Panc1 (cell line): ENCODE results near the gene SLC38A5. TPM values are rescaled to one million over a fixed set of nuclear protein-coding genes. Genes with fewer than 3 reads are reported as not detected.

Experiments
- ATAC-seq: fragments of 200-7000 bp; cut with Tn5 transposase; 2 replicates; pipeline ENCODE4 v1.9.1; 2020; ENCODE audit warnings: mild to moderate bottlenecking, moderate library complexity
- BruUV-seq: library from RNA; stranded (reverse); fragments of 400-500 nt; replicated peaks from 2 replicates; lab custom pipeline; 2021; lab: Mats Ljungman, UMichigan
- CTCF ChIA-PET: fragments of 300-600 bp; sonication (Branson Sonifier 250); formaldehyde crosslinking; loops from one replicate; lab custom pipeline; 2022; ENCODE audit warnings: antibody characterized with exemption; lab: Charles Lee
- POLR2A ChIA-PET: fragments of 300-600 bp; sonication (Branson Sonifier 250); formaldehyde crosslinking; loops from one replicate; lab custom pipeline; 2022; ENCODE audit warnings: antibody characterized with exemption; lab: Charles Lee
- DNase-seq: peaks from one replicate; pipeline ENCODE4 v3.0.0-alpha.2; 2010; ENCODE audit warnings: low read depth, low spot score
- H3K27ac ChIP-seq: 2 replicates; pipeline ENCODE4 v1.5.1; 2011; ENCODE audit warnings: mild to moderate bottlenecking, low read length, inconsistent platforms
- H3K27me3 ChIP-seq: fragments of 200-500 bp; sonication (Bioruptor generic); 2 replicates; pipeline ENCODE4 v1.6.0; 2014; ENCODE audit warnings: low read length, inconsistent platforms; ENCODE audit not compliant: control insufficient read depth, insufficient read depth
- H3K36me3 ChIP-seq: fragments of 200-500 bp; sonication (Bioruptor generic); 2 replicates; pipeline ENCODE4 v1.5.1; 2014; ENCODE audit warnings: inconsistent platforms, mild to moderate bottlenecking, low read length, moderate library complexity; ENCODE audit not compliant: control insufficient read depth, insufficient read depth
- H3K4me1 ChIP-seq: 2 replicates; pipeline ENCODE4 v1.5.1; 2011; ENCODE audit warnings: inconsistent platforms, mild to moderate bottlenecking, low read length, moderate library complexity; ENCODE audit not compliant: control insufficient read depth, insufficient read depth
- H3K4me3 ChIP-seq, 2 experiments: 2 replicates each; pipeline ENCODE4 v1.5.1; 2011 to 2012; ENCODE audit warnings: low read depth in 2 of 2, low read length in 2 of 2, mild to moderate bottlenecking in 2 of 2, inconsistent platforms in 1 of 2, moderate library complexity in 1 of 2
- H3K9me3 ChIP-seq: fragments of 200-500 bp; sonication (Bioruptor generic); 2 replicates; pipeline ENCODE4 v1.5.1; 2014; ENCODE audit warnings: low read depth, mild to moderate bottlenecking, inconsistent platforms, low read length, moderate library complexity; ENCODE audit not compliant: control insufficient read depth, insufficient read depth
- POLR2AphosphoS5 ChIP-seq: IDR thresholded peaks from 2 replicates; pipeline ENCODE4 v1.6.1; 2012; ENCODE audit warnings: mild to moderate bottlenecking, low read depth, low read length, moderate library complexity
- SIN3A ChIP-seq: IDR thresholded peaks from 2 replicates; pipeline ENCODE4 v1.6.1; 2012; ENCODE audit warnings: low read depth, mild to moderate bottlenecking, low read length, moderate library complexity, borderline replicate concordance; ENCODE audit not compliant: insufficient read depth
- TCF7L2 ChIP-seq: IDR thresholded peaks from 2 replicates; pipeline ENCODE4 v1.6.1; 2011; ENCODE audit warnings: mild to moderate bottlenecking, low read depth, low read length, inconsistent platforms
- in situ Hi-C: cut with HindIII; loops from 2 replicates; pipeline ENCODE4 v1.10.0; 2016; ENCODE audit warnings: low sequenced_read_pairs, low pct_unique_long_range_greater_than_20kb
- intact Hi-C: fragments of 100-400 bp; cut with micrococcal nuclease; formaldehyde crosslinking; loops from one replicate; pipeline ENCODE4 v1.10.0; 2022; ENCODE audit not compliant: unreplicated experiment
- total RNA-seq: library from RNA; stranded (reverse); gene quantifications from one replicate; pipeline ENCODE4 v1.2.1, GENCODE V29; 2021; ENCODE audit not compliant: unreplicated experiment
- TF ChIP-seq, protein P1 (sequence below), 2 experiments: IDR thresholded peaks; 2 replicates each; pipeline ENCODE4 v1.6.1; 2011 to 2012; ENCODE audit warnings: low read depth in 2 of 2, control low read depth in 1 of 2, low read length in 1 of 2, mild to moderate bottlenecking in 1 of 2, moderate library complexity in 1 of 2; ENCODE audit not compliant: insufficient read depth in 1 of 2
- TF ChIP-seq, protein P2 (sequence below): fragments of 450-650 bp; IDR thresholded peaks from 2 replicates; pipeline ENCODE4 v1.5.1; 2017; ENCODE audit warnings: mild to moderate bottlenecking

Gene SLC38A5
- total RNA-seq, 1 experiment from 2014 or later = 1.1 TPM

DNA sequence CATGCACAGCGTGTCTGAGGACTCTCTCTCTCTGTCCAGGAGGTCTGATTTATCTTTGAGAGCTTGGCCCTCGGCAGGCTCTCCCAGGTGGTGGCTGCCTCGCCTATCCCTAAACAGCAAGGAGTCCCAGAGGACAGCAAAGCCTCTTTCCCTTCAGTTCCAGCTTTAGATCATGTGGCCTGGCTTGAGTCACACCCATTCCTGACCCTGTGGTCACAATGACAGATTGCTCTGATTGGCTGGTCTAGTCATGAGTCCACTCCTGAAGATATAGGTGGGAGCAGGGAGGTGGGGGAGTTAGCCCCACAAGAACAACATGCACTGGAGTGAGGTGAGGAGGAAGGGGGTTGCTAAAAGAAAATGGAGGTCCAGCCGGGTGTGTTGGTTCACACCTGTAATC, 26.6 kb upstream of the SLC38A5 start:
- Histone ChIP-seq H3K4me1 (no peaks in the 10 kb centered on the region), H3K27ac (no peak overlapping the region), H3K36me3 (no peaks in the 10 kb centered on the region), H3K27me3 (no peaks in the 10 kb centered on the region), H3K4me3 (no peak overlapping the region), H3K9me3 (no peaks in the 10 kb centered on the region)
- in situ Hi-C loops (no loop called here), intact Hi-C loops (no loop called here)
- ATAC-seq (no peak), DNase-seq (no peak)
- BruUV-seq = no TSS peak
- TF ChIP-seq POLR2AphosphoS5 = no peak
- TF ChIP-seq, protein P1, sequence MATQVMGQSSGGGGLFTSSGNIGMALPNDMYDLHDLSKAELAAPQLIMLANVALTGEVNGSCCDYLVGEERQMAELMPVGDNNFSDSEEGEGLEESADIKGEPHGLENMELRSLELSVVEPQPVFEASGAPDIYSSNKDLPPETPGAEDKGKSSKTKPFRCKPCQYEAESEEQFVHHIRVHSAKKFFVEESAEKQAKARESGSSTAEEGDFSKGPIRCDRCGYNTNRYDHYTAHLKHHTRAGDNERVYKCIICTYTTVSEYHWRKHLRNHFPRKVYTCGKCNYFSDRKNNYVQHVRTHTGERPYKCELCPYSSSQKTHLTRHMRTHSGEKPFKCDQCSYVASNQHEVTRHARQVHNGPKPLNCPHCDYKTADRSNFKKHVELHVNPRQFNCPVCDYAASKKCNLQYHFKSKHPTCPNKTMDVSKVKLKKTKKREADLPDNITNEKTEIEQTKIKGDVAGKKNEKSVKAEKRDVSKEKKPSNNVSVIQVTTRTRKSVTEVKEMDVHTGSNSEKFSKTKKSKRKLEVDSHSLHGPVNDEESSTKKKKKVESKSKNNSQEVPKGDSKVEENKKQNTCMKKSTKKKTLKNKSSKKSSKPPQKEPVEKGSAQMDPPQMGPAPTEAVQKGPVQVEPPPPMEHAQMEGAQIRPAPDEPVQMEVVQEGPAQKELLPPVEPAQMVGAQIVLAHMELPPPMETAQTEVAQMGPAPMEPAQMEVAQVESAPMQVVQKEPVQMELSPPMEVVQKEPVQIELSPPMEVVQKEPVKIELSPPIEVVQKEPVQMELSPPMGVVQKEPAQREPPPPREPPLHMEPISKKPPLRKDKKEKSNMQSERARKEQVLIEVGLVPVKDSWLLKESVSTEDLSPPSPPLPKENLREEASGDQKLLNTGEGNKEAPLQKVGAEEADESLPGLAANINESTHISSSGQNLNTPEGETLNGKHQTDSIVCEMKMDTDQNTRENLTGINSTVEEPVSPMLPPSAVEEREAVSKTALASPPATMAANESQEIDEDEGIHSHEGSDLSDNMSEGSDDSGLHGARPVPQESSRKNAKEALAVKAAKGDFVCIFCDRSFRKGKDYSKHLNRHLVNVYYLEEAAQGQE (IDR thresholded peaks at IDR 0.05; ENCODE audit: insufficient read depth in 1 of 2, low read depth in 2 of 2, low read length in 1 of 2) = no peak
- TF ChIP-seq SIN3A = no peak
- TF ChIP-seq, protein P2, sequence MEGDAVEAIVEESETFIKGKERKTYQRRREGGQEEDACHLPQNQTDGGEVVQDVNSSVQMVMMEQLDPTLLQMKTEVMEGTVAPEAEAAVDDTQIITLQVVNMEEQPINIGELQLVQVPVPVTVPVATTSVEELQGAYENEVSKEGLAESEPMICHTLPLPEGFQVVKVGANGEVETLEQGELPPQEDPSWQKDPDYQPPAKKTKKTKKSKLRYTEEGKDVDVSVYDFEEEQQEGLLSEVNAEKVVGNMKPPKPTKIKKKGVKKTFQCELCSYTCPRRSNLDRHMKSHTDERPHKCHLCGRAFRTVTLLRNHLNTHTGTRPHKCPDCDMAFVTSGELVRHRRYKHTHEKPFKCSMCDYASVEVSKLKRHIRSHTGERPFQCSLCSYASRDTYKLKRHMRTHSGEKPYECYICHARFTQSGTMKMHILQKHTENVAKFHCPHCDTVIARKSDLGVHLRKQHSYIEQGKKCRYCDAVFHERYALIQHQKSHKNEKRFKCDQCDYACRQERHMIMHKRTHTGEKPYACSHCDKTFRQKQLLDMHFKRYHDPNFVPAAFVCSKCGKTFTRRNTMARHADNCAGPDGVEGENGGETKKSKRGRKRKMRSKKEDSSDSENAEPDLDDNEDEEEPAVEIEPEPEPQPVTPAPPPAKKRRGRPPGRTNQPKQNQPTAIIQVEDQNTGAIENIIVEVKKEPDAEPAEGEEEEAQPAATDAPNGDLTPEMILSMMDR = no peak
- TF ChIP-seq TCF7L2 = no peak
- POLR2A ChIA-PET = no interaction called here
- CTCF ChIA-PET = no interaction called here

DNA sequence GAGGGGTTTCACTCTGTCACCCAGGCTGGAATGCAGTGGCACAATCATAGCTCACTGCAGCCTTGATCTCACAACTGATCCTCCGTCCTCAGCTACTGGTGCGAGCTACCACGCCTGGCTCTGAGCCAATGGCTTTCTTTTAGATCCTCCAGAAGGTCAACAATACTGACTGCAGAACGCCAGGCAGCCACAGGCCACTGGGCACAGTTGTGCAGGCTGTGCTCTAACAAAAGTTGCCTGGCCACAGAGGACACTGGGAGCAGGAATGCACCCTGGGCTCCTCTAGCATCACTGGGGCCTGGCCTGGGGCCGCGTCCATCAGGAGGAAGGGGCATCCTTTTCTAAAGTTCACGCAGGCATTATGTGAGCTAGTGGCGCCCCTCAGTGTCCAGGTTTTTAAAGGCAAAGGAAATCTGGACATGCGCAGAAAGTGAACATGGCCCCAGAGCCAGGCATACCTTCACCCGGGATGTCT, 23.9 kb upstream of the SLC38A5 start:
- Histone ChIP-seq H3K4me3 (no peak overlapping the region), H3K36me3 (no peaks in the 10 kb centered on the region), H3K27ac (no peak overlapping the region), H3K27me3 (no peaks in the 10 kb centered on the region), H3K4me1 (no peaks in the 10 kb centered on the region), H3K9me3 (no peaks in the 10 kb centered on the region)
- in situ Hi-C loops = no loop called here
- intact Hi-C loops = no loop called here
- ChIA-PET CTCF (no interaction called here), POLR2A (no interaction called here)
- ATAC-seq (peak; percentile 58), DNase-seq (no peak)
- no TSS peak for BruUV-seq
- TF ChIP-seq TCF7L2 (no peak), SIN3A (no peak), POLR2AphosphoS5 (no peak)
- TF ChIP-seq, protein P2 = no peak; the same call in 1 of the 2 replicates
- TF ChIP-seq, protein P1 (IDR thresholded peaks at IDR 0.05; ENCODE audit: insufficient read depth in 1 of 2, low read depth in 2 of 2, low read length in 1 of 2) = no peak
